AML-193 (cell line): ENCODE data around the gene LSS.
"Not testable (repeated sequence)": the region's sequence is repeated elsewhere in the genome, so short reads cannot be mapped to it uniquely, and the experiment has no call there.

Source experiments
- DNase-seq, 2 experiments: peaks; one replicate each; lab custom pipeline; 2025; lab: John Stamatoyannopoulos, UW

Gene LSS

GRCh38 chr21:46152927-46153246, 75.7 kb downstream of the LSS start:
- no peak for DNase-seq

GRCh38 chr21:46151989-46152926, 76.3 kb downstream of the LSS start:
- no peak for DNase-seq

- DNase-seq = no peak
Observed at GRCh38 chr21:46151261-46151988, 77.1 kb downstream of the LSS start.

- DNase-seq = no peak
Observed at GRCh38 chr21:46150491-46151121, 78.0 kb downstream of the LSS start.

GRCh38 chr21:46150073-46150472, 78.5 kb downstream of the LSS start:
- DNase-seq = no peak

- DNase-seq = no peak
Observed at GRCh38 chr21:46149205-46149901, 79.2 kb downstream of the LSS start.

GRCh38 chr21:46148106-46148505, 80.5 kb downstream of the LSS start:
- DNase-seq = no peak

GRCh38 chr21:46147429-46147828, 81.1 kb downstream of the LSS start:
- DNase-seq = peak; percentile 20 to 36

- no peak for DNase-seq
Observed at GRCh38 chr21:46146856-46147255, 81.7 kb downstream of the LSS start.

GRCh38 chr21:46145840-46146691, 82.5 kb downstream of the LSS start:
- no peak for DNase-seq

- DNase-seq = no peak
Observed at GRCh38 chr21:46145159-46145839, 83.3 kb downstream of the LSS start.

GRCh38 chr21:46144464-46145070, 84.0 kb downstream of the LSS start:
- no peak for DNase-seq

GRCh38 chr21:46142582-46143473, 85.7 kb downstream of the LSS start:
- no peak for DNase-seq

GRCh38 chr21:46141767-46142581, 86.6 kb downstream of the LSS start:
- DNase-seq = no peak

GRCh38 chr21:46140352-46141003, 88.1 kb downstream of the LSS start:
- not testable (repeated sequence) for DNase-seq

GRCh38 chr21:46139686-46140085, 88.9 kb downstream of the LSS start:
- no peak for DNase-seq

- DNase-seq = no peak
Observed at GRCh38 chr21:46138383-46138970, 90.1 kb downstream of the LSS start.
